SK-N-MC (cell line): ENCODE measurements around the gene ASB5.

Source experiments
- EZH2 ChIP-seq: fragments of 200-600 bp; sonication (generic); IDR thresholded peaks from one replicate; pipeline ENCODE4 v1.6.1; 2017; ENCODE audit warnings: antibody characterized with exemption
- POLR2AphosphoS5 ChIP-seq: IDR thresholded peaks from 2 replicates; pipeline ENCODE4 v1.6.1; 2012; ENCODE audit warnings: mild to moderate bottlenecking, low read depth, low read length, borderline replicate concordance

- no peak for TF ChIP-seq EZH2
- TF ChIP-seq POLR2AphosphoS5, result no peak
Measured at GRCh38 chr4:176238826-176239225, 30.2 kb downstream of the ASB5 start.
